ENCODE results near the gene HSPA9. TPM values are rescaled to one million over a fixed set of nuclear protein-coding genes. Genes with fewer than 3 reads are reported as not detected.

HSPA9 gene
- polyA plus RNA-seq, 3 donors, result 345 to 376 (median 350) TPM

DNA sequence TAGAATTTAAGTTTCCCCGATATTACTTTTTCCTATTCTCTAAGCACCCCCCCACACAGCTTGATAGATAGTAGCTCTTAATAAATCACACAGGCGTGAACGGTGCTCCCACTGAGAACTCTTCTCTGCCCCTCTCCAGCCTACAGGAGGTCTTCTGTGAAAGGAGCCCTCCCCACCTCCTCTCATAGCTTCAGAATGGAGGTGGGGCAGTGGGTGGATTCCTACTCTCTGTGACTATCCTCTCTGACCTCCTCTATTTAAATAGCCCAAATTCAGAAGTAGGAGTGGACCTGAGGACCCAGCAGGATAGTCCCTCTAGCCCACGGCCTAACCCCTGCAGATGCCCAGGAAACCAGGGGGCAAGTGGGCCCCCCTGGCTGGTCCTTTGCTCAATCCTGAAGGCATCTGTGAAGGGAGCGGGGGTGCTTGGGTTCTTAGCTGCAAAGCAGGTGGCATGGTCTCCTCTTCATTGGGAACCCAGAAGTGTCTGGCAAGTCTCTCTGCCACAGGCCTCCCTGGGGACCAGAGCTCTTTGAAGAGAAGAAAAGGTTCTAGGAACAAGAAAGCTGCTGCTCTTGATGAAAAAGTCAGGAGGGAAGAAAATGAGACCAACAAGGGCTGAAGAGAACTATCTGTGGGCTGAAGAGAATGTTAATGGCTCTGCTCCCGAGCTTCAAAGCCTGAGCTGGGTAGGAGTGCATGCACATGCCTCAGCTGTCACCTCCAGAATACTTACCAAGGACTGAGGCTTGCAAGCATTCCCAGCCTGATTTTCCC lies 21.1 kb upstream of the HSPA9 start:
- no peak for DNase-seq (ENCODE audit: low read depth in 3 of 3, low spot score in 2 of 3)

DNA sequence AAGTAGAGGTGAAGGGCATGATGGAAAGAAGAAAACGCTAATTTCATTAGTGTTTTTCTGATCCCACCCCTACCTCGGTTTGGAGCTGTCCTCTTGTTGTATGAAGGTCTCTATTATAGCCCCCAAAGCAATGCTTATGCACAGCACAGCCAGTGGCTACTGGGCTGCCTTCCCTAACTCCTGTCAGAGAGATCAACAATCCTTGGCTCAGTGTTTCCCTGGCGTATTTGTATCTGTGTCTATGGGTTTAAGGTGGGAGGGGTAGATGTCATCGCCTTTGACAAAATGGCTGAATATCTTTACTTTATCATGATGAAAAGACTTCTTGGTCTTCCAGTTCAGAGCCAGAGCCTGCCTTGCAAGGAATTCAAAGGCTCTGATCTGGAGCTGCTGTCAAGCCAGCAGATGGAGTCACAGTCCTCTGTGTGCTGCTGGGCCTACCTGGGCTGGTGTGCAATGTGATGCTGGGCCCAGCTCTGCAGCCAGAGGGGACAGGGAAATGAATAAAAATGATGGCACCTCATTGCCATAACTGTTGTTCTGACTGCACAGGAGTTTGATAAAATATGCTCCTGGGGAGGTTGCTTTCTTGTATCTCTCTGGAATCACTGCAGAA lies 20.1 kb upstream of the HSPA9 start:
- no peak for DNase-seq (ENCODE audit: low read depth in 3 of 3, low spot score in 2 of 3)

DNA sequence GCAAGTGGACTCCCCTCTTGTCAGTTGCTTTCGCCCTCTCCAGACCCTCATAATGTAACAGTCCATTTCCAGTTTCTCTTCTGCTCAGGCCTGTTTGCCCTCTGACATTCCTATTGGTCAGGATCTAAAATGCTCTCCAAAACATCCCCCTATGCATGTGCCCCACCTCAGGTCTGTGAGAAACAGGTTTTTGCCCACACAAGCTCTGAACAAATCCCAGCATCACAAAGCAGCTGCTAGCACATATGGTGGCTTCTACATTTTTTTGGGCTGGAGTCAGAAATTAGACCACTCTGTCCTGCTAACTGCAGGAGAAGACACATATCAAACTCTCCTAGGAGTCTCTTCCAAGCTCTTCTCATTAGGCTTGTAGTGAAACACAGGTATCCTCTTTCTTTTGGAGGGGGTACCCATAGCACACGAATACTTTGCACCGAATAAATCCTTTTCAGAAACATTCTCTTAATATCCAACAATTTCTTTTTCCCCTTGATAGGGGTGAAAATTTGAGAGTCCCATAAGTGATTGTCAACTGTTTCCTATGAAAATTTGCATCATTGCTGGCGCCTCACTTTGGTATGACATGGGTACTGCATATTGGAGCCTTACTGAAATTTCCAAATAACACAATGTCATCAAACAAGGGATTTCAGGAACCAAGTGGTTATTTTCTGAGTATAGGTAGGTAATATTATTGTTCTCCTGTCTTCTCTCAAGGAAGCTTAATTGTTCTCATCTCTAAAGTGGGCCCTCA lies 19.3 kb upstream of the HSPA9 start:
- no peak for DNase-seq (ENCODE audit: low read depth in 3 of 3, low spot score in 2 of 3)

DNA sequence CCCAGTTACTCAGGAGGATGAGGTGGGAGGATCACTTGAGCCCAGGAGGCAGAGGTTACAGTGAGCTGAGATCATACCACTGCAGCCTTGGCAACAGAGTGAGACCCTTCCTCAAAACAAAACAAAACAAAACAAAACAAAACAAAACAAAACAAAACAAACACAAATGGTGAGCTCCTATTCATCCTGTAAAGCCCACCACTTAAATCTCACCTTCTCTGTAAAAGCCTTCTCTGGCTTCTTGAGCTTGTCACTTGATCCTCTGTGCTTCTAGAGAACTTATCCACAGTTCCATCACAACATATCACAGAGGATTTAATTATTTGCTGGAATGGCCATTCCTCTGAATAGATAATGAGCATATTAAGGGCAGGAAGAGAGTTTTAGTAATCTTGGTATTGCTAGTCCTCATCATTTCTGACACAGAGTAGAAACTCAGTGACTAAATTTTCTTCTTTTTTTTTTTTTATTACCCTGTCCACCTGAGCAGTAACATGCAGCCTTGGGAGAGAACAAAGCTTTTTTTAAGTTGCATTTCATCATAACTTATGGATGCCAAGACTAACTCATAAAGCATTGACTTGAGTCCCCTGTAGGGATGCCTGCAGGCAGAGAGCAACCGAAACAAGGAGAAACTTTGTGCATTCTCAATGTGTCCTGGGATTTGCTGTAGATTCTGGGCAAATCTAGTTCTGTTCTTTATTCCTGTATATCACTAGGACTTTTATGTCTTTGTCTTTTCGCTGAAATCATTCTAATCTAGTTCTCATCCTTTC lies 13.0 kb upstream of the HSPA9 start:
- DNase-seq (ENCODE audit: low read depth in 3 of 3, low spot score in 2 of 3), result no peak

DNA sequence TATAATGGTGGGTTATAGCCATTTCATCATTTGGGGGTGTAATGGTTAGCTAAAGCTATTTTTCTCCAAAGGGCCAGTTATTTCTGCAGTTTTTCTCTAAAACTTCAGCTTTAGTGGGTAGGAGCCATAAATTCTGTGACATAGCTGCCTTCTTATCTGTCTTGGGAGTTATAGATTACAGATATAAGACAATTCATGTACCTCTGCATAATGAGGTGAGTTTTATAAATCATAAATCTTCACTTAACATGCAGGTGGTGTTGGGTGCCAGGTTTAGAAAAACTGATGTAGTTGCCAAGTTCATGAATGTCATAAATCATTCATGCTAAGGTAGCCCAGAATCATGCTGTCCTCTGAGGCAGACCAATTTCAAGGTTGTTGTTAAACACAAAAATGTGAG lies 10.0 kb upstream of the HSPA9 start:
- DNase-seq (ENCODE audit: low read depth in 3 of 3, low spot score in 2 of 3), result no peak

DNA sequence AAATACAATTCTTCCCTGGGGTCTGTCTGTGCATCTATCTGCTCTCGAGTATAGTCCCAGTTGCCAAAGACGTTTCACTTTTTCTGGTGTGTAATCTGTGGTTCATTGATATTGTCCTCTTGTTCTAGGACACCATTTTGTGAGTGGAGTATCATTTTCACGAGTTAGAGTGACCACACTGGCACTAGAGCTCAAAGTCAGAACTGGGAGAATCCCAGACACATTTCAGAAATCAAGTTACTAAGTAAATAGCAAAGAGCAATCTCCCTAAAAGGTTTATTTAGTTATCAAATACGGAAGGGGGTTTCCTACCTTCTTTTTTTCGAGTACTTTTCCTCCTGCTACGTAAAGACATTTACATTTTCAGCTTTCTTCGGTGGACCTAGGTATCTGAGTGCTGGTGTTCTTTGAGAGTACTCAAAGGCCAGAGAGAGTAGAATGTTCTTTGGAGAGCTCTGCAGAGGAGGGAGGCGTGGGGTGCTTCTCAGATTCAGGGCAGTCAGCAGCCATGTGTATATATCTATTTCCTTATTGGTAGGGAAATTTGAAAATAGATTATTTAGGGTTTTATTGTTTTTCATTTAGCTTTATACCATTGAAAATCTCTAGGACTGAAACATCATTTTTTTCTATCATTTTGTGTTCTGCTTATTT lies 8.9 kb upstream of the HSPA9 start:
- DNase-seq (ENCODE audit: low read depth in 3 of 3, low spot score in 2 of 3), result no peak

DNA sequence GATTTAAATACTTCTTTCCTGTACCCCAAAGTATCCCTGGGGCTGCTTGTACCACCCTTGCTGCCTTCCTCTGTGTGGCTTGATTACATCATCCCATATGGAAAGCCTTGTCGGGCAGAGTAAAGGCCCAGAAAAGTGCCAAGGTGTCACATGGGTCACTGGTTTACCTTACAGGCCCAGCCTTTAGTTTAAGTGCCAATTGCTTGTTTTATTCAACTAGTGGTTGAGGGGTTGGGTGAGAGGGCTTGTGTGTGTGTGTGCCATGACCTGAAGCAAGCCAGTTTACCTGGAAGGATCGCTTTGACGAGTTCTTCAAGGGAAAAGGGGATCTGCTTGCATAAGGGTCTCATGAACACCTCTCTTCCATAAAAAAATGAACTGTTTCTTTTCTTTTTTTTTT lies 7.8 kb upstream of the HSPA9 start:
- DNase-seq (ENCODE audit: low read depth in 3 of 3, low spot score in 2 of 3), result no peak

DNA sequence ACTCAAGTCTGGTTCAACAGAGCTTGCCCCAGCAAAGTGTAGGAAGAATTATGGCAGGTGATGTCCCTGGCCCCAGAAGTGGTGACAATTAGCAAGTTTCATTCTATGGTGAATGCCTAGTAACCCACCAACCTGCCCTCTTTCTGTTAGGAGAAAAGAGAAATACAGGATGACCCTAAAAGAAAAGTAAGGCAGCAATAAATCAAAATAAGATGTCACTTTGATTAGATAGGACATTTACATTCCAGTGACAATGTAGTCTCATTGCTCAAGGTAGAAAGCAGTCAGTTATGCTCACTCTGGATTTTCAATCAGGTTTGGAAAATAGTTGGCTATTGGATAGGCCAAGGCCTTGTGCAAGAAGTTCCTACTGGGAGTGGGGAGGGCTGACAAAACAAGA lies 5.6 kb upstream of the HSPA9 start:
- no peak for DNase-seq (ENCODE audit: low read depth in 3 of 3, low spot score in 2 of 3)

DNA sequence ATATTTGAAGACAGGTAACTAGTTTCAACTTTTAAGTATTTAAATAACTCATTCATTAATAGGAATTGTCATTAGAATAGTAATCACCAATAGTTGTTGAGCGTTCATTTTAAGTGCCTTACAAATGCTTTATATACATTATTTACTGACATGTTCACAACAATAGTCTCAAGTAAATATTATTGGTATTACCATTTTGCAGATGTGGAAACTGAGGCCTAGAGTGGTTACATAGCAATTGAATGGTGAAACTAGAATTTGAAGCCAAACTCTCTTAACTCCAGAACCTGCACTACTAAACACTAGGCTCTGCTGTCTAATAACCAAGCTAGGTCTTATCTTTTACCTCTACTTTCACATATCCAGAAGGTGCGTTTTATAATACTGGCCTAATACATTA lies 4.8 kb upstream of the HSPA9 start:
- DNase-seq (ENCODE audit: low read depth in 3 of 3, low spot score in 2 of 3), result no peak

DNA sequence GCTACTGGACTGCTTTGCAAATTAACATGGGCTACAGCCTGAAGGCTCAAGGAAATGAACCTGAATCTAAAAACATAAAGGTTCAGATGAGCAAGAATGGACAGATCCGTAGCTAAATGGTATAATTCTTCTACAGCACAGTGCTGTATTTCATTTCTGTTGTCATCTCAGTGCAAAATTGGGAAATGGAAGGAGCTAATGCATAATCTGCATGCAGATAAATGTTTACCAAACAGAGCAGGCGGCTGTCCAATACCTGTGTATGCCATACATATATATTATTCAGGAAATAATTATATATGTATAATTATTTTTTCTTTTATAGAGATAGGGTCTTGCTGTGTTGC lies 4.3 kb upstream of the HSPA9 start:
- DNase-seq (ENCODE audit: low read depth in 3 of 3, low spot score in 2 of 3), result no peak

DNA sequence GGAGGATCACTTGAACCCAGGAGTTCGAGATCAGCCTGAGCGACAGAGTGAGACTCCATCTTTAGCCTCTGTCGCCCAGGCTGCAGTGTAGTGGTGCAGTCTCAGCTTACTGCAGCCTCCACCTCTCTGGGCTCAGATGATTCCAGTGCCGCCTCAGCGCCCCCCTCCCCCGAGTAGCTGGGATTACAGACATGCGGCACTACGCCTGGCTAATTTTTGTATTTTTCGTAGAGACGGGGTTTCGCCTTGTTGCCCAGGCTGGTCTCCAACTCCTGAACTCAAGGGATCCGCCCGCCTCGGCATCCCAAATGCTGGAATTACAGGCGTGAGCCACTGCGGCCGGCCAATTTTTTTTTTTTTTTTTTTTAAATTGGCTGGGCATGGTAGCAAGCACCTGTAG lies 2.3 kb upstream of the HSPA9 start:
- no peak for DNase-seq (ENCODE audit: low read depth in 3 of 3, low spot score in 2 of 3)

DNA sequence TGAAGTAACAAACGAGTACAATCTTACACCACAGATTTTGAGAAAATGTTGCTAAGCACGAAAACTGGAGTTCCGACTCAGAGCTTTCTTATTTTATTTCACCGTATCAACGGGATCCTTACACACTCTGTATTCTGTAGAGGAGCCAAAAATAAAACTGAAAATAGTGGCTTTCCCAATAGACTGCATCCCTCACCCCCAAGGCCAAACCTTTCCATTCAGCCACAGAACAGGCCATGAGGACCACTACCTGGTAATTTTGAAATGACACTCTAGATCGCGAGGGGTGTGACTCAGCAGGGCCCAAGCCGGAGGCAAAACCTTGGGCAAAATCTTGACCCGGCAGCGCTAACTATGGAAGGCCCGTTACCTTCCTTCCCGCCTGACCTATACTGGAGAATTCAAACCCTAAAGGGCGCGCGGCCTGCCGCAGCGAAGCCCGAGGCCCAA lies 432 bp downstream of the HSPA9 start:
- DNase-seq (ENCODE audit: low read depth in 3 of 3, low spot score in 2 of 3), result no peak

DNA sequence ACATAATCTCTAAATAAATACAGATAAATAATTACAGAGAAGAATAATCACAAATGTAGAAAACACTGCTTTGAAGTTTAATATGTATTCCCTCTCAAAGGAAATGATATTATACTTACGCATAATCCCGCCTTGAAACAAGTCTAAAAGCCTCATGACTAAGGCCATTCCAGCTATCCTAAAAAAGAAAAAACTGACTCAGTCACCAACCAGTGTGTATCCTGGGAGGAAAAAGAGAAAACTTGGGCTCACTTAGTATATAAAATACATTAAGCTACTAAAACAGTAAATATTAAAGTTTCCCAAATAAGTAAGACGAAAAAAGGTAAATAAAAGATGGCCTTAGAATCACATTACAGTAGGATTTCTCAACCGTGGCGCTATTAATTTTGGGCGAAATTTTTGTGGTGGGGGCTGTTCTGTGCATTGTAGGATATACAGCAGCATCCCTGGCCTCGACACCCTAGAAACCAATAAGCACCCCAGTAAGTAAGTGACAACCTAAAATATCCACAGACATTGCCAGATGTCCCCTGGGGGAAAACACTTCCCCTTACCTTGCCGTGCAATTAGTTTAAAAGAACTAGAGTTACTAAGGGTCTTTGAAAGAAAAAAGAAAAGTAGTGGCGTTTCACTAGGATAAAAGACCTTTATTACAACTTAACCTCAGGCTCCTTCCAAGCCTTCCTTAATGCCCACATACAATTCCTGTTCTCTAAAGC lies 1.1 kb downstream of the HSPA9 start:
- no peak for DNase-seq (ENCODE audit: low read depth in 3 of 3, low spot score in 2 of 3)

DNA sequence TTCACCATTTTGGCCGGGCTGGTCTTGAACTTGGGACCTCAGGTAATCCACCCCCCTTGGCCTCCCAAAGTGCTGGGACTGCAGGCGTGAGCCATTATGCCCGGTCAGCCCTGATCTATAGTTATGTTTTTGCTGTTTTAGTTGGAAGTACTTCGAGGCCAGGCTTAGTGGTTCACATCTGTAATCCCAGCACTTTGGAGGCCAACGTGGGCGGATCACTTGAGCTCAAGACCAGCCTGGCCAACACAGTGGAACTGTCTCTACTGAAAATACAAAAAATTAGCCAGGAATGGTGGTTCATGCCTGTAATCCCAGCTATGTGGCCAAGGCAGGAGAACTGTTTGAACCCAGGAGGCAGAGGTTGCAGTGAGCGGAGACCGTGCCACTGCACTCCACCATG lies 2.0 kb downstream of the HSPA9 start:
- DNase-seq (ENCODE audit: low read depth in 3 of 3, low spot score in 2 of 3), result no peak

DNA sequence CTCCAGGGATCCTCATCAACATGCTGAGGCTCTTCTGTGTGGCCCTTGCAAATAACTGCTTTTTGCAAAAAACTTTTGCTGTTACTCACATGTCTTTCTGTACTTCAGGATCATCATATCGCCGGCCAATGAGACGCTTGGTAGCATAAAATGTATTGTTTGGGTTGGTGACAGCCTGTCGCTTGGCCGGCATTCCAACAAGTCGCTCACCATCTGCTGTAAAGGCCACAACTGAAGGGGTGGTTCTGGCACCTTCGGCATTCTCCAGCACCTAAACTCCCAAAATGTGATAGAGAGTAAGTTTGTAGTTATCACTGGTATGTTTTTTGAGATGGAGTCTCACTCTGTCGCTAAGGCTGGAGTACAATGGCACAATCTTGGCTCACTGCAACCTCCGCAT lies 4.3 kb downstream of the HSPA9 start:
- DNase-seq (ENCODE audit: low read depth in 3 of 3, low spot score in 2 of 3), result no peak

DNA sequence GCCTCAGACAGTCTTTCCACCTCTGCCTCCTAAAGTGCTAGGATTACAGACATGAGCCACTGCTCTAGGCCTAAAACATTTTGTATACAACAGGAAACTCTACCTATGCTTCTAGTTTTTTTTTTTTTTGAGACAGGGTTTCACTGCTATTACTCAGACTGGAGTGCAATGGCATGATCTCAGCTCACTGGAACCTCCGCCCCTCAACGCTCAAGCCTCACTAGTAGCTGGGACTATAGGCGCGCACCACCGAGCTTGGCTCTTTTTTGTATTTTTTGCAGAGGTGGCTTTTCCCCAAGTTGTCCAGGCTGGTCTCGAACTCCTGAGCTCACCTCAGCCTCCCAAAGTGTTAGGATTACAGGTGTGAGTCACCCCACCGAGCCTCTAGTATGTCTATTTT lies 5.4 kb downstream of the HSPA9 start:
- no peak for DNase-seq (ENCODE audit: low read depth in 3 of 3, low spot score in 2 of 3)

DNA sequence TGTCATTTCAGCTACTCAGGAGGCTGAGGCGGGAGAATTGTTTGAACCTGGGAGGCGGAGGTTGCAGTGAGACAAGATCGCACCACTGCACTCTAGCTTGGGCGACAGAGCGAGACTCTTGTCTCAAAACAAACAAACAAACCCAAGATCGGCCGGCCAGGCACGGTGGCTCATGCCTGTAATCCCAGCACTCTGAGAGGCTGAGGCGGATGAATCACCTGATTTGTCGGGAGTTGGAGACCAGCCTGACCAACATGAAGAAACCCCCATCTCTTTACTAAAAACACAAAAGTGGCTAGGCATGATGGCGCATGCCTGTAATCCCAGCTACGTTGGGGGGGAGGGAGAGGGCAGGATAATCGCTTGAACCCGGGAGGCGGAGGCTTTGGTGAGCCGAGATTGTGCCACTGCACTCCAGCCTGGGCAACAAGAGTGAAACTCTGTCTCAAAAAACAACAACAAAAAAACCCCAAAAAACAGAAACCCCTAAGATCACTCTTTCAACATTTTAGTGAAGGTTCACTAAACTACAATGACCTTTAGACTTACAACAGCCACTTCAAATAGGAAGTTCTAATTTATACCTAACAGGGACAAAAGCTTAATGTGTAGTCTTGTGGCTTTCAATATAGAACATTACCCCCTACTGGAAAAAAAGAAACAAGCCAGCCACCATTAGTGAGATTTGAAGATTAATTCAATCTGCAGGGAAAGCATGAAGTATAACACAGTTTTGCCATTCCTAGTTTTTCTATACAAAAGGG lies 7.0 kb downstream of the HSPA9 start:
- no peak for DNase-seq (ENCODE audit: low read depth in 3 of 3, low spot score in 2 of 3)

DNA sequence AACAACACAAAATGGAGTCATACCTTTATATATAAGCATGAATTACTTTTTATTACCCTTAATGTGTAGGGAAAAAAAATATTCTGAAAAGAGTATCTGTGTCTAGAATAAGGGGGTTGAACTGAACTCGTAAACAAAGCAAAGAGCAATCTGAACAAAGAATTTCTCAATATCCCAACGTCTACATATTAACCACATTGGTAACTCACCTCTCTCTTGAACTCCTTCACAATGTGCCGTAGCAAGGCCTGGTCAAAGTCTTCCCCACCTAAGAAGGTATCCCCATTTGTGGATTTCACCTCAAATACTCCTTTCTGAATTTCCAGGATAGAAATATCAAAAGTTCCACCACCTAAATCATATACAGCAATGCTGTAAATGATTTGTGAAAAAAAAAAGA lies 8.4 kb downstream of the HSPA9 start:
- no peak for DNase-seq (ENCODE audit: low read depth in 3 of 3, low spot score in 2 of 3)

DNA sequence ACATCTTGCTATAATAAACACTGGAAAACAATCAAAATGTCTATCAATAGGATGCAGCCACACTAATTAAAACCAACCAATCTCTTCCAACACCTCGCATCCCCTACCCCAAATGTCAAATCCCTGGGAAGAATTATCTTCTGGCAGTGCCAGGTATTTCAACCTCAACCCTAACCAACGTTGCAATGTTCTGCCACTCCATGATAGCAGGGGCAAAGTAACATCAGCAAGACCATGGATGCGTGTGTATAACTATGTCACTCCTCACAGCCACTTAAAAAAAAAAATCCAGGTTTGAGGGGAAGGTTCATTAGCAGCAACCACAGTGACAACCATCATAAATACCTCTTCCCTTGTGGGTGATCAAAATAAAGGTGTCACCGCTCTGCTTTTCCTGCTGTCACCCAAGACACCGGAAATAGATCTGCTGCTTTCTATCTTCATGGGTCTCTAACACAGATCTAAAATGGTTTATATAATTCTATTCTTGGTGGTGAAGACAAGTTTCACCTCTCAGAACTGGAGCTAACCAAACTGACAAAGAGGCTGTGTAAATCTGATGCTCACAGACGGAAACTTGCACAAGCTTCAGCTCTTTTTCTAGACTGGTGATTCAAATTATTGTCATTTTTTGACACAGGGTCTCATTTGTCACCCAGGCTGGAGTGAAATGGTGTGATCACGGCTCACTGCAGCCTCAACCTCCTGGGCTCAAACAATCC lies 9.9 kb downstream of the HSPA9 start:
- no peak for DNase-seq (ENCODE audit: low read depth in 3 of 3, low spot score in 2 of 3)

Data from right renal cortex interstitium (tissue), 3 donors.